ENCODE data around the gene MPZL2.
A peak's percentile ranks its signal among the peaks of the same experiment; 100 is the strongest.

The MPZL2 gene

GRCh38 chr11:118213201-118213600 lies 50.9 kb downstream of the MPZL2 start:
- Mint-ChIP-seq H3K27ac (peak overlapping the region; percentile 99), H3K9me3 (no peaks in the 10 kb centered on the region), H3K4me3 (peak overlapping the region; percentile 89), H3K4me1 (ENCODE audit: low read depth) (peaks cover 80% of the 10 kb centered on the region), H3K27me3 (no peaks in the 10 kb centered on the region), H3K36me3 (ENCODE audit: low read depth) (peaks cover 77% of the 10 kb centered on the region)

DNA sequence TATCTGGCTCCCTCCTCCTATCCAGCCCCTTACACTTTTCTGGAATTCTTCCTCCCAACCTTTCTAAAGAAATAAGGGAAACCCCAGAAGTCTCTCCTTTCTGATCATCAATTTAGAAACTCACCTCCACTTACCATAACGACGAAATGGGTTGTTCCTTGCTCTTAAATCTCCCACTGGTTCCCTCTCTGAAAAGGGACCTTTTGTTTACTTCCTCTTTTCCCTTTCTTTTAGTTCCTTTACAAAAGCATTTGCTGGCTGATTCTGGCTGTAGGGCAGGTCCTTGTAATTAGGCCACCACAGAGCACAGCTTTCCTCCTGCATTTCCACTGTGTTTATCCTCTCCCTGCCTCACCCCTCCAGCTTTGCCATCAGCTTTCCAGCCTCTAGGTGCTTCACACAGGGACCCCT lies 51.3 kb downstream of the MPZL2 start:
- Mint-ChIP-seq H3K27ac (peak overlapping the region; percentile 99), H3K4me1 (ENCODE audit: low read depth) (peaks cover 76% of the 10 kb centered on the region), H3K27me3 (no peaks in the 10 kb centered on the region), H3K36me3 (ENCODE audit: low read depth) (peaks cover 78% of the 10 kb centered on the region), H3K4me3 (peak overlapping the region; percentile 89), H3K9me3 (no peaks in the 10 kb centered on the region)

DNA sequence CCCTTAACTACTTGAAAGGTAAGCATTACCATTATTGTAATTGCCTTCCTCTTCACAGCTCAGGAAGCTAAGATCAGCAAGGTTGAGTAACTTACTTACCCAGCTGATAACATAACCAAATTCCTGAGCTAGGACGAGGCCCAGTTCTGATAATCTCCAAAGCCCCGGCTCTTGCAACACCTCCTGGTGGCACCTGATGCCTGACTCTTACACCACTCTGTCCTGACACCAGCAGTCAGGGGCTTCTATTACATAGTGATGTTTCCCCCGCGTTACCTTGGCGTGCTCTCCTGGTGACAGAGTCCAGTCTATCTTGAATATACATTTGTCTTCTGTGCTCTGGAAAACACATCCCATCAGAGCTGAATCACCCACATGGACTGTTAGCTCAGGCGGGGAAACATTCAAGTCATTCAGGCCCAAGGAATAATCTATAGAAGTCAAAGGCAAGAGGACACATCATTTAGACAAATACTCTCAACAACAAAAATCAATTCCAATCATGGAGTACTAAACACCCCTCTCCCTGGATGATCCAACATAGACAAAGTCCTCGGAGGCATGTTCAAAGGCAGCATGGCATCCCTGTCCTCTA lies 51.9 kb downstream of the MPZL2 start:
- Mint-ChIP-seq H3K36me3 (ENCODE audit: low read depth) (peaks cover 82% of the 10 kb centered on the region), H3K9me3 (no peaks in the 10 kb centered on the region), H3K4me3 (peak overlapping the region; percentile 89), H3K27ac (peak overlapping the region; percentile 99), H3K4me1 (ENCODE audit: low read depth) (peaks cover 71% of the 10 kb centered on the region), H3K27me3 (no peaks in the 10 kb centered on the region)

GRCh38 chr11:118211006-118211405 lies 53.1 kb downstream of the MPZL2 start:
- Mint-ChIP-seq H3K36me3 (ENCODE audit: low read depth) (peaks cover 89% of the 10 kb centered on the region), H3K27ac (peak overlapping the region; percentile 65), H3K27me3 (no peaks in the 10 kb centered on the region), H3K4me3 (peak overlapping the region; percentile 89), H3K4me1 (ENCODE audit: low read depth) (peaks cover 58% of the 10 kb centered on the region), H3K9me3 (no peaks in the 10 kb centered on the region)

GRCh38 chr11:118210323-118210722 lies 53.8 kb downstream of the MPZL2 start:
- Mint-ChIP-seq H3K27me3 (no peaks in the 10 kb centered on the region), H3K9me3 (no peaks in the 10 kb centered on the region), H3K4me1 (ENCODE audit: low read depth) (peaks cover 51% of the 10 kb centered on the region), H3K36me3 (ENCODE audit: low read depth) (peaks cover 85% of the 10 kb centered on the region), H3K4me3 (peak overlapping the region; percentile 89), H3K27ac (peak overlapping the region; percentile 65)

- Mint-ChIP-seq H3K27me3 (no peaks in the 10 kb centered on the region), H3K9me3 (no peaks in the 10 kb centered on the region), H3K27ac (peak overlapping the region; percentile 95), H3K4me1 (ENCODE audit: low read depth) (peaks cover 39% of the 10 kb centered on the region), H3K4me3 (peak overlapping the region; percentile 65), H3K36me3 (ENCODE audit: low read depth) (peaks cover 73% of the 10 kb centered on the region)
Observed at GRCh38 chr11:118209033-118209432, 55.1 kb downstream of the MPZL2 start.

GRCh38 chr11:118207079-118207478 lies 57.0 kb downstream of the MPZL2 start:
- Mint-ChIP-seq H3K36me3 (ENCODE audit: low read depth) (peaks cover 53% of the 10 kb centered on the region), H3K9me3 (no peaks in the 10 kb centered on the region), H3K27ac (no peak overlapping the region), H3K4me1 (ENCODE audit: low read depth) (peaks cover 19% of the 10 kb centered on the region), H3K27me3 (no peaks in the 10 kb centered on the region), H3K4me3 (no peak overlapping the region)

GRCh38 chr11:118206391-118207031 lies 57.6 kb downstream of the MPZL2 start:
- Mint-ChIP-seq H3K27ac (no peak overlapping the region), H3K27me3 (no peaks in the 10 kb centered on the region), H3K9me3 (no peaks in the 10 kb centered on the region), H3K4me3 (no peak overlapping the region), H3K4me1 (ENCODE audit: low read depth) (peaks cover 13% of the 10 kb centered on the region), H3K36me3 (ENCODE audit: low read depth) (peaks cover 48% of the 10 kb centered on the region)

GRCh38 chr11:118205606-118206378 lies 58.3 kb downstream of the MPZL2 start:
- Mint-ChIP-seq H3K9me3 (no peaks in the 10 kb centered on the region), H3K4me3 (no peak overlapping the region), H3K36me3 (ENCODE audit: low read depth) (peaks cover 41% of the 10 kb centered on the region), H3K27me3 (no peaks in the 10 kb centered on the region), H3K27ac (no peak overlapping the region), H3K4me1 (ENCODE audit: low read depth) (peaks cover 6% of the 10 kb centered on the region)

Data from stimulated activated naive CD8-positive, alpha-beta T cell treated with anti-CD3 and anti-CD28 coated beads, Interleukin-15, Interleukin-2, amounts not matched to agents 100 ng/mL and 50 ng/mL, for 24 hours (primary cell).